IPS-20b (cell line): Measurements from ENCODE around the gene UGT2B7.
A peak's percentile ranks its signal among the peaks of the same experiment; 100 is the strongest.

Source experiments
- H3K27ac ChIP-seq: one replicate; pipeline ENCODE4 v1.5.1; 2013; ENCODE audit warnings: low read length
- H3K27me3 ChIP-seq: 2 replicates; pipeline ENCODE4 v1.6.1; 2013; ENCODE audit warnings: mild to moderate bottlenecking, low read length, inconsistent platforms; ENCODE audit not compliant: insufficient read depth
- H3K36me3 ChIP-seq: 2 replicates; pipeline ENCODE4 v1.6.1; 2013; ENCODE audit warnings: low read depth, mild to moderate bottlenecking, inconsistent platforms, low read length, moderate library complexity; ENCODE audit not compliant: insufficient read depth
- H3K4me1 ChIP-seq: 2 replicates; pipeline ENCODE4 v1.6.1; 2013; ENCODE audit warnings: mild to moderate bottlenecking, control low read depth, inconsistent platforms, low read length, moderate library complexity; ENCODE audit not compliant: insufficient read depth
- H3K4me3 ChIP-seq: 2 replicates; pipeline ENCODE4 v1.5.1; 2013; ENCODE audit warnings: mild to moderate bottlenecking, low read length, inconsistent platforms
- H3K9ac ChIP-seq: 2 replicates; pipeline ENCODE4 v1.6.1; 2013; ENCODE audit warnings: low read depth, mild to moderate bottlenecking, inconsistent platforms, low read length, moderate library complexity
- H3K9me3 ChIP-seq: 2 replicates; pipeline ENCODE4 v1.6.1; 2013; ENCODE audit warnings: mild to moderate bottlenecking, low read depth, low read length, inconsistent platforms; ENCODE audit not compliant: insufficient read depth

Gene UGT2B7

DNA sequence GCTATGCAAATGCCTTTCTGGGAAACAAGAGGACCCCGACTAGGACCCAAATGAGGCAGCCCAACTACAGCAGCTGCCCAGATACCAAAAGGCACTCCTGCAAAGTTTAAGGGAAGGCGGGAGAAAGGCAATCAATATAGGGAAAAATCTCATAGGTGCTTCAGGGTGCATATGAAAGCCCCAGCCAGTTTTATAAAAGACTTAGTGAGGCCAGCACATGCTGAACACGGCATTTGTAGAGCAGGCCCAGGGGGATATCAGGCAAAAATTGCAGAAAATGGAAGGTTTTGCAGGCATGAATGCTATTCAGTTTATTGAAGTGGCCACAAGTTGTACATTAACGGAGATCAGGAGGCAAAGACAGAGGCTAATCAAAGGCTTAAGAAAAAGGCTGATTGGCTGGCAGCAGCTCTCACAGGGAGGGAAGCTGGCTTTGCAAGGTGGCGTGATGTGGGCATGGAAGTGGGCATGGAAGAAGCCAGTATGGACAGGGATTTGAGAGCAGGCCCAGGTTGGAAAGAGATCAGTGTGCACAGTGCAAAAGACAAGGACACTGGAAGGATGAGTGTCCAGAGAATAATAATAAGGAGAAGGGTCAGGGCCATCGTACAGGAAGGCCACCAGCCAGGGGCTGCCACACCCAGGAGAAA, 37.7 kb upstream of the UGT2B7 start:
- peaks cover 22% of the 10 kb centered on the region; the same call in 1 of the 2 replicates for H3K4me1 ChIP-seq
- peak overlapping the region; percentile 46; the same call in 1 of the 2 replicates for H3K4me3 ChIP-seq
- H3K9ac ChIP-seq: peak overlapping the region; percentile 63; the same call in 1 of the 2 replicates
- H3K36me3 ChIP-seq: no peaks in the 10 kb centered on the region
- no peak overlapping the region for H3K27ac ChIP-seq
- H3K9me3 ChIP-seq: no peaks in the 10 kb centered on the region
- no peaks in the 10 kb centered on the region for H3K27me3 ChIP-seq

- Histone ChIP-seq H3K9me3 (no peaks in the 10 kb centered on the region), H3K27me3 (no peaks in the 10 kb centered on the region), H3K36me3 (no peaks in the 10 kb centered on the region), H3K4me1 (peaks cover 22% of the 10 kb centered on the region; the same call in 1 of the 2 replicates), H3K9ac (no peak overlapping the region), H3K27ac (no peak overlapping the region), H3K4me3 (no peak overlapping the region)
Measured at GRCh38 chr4:69060651-69061308, 35.5 kb upstream of the UGT2B7 start.

DNA sequence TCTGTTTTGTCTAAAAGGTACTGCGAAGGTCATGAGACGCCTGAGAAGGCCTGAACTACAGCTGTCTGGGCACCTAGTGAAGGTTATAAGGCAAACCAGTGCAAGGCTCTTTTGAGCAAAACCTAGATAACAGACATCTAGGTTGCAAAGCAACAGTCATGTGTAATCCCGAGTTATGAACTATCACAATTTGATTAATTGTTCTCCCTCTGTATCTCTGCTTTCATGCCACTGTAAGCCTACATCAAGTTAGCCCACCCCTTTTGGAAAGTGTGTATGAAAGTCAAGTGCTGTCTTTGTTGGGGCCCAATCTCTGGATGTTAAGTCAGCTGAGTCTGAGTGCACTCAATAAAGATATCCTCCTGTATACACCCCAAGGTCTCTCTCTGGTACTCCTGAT, 31.9 kb upstream of the UGT2B7 start:
- Histone ChIP-seq H3K9ac (no peak overlapping the region), H3K27ac (no peak overlapping the region), H3K4me3 (no peak overlapping the region), H3K27me3 (no peaks in the 10 kb centered on the region), H3K36me3 (no peaks in the 10 kb centered on the region), H3K9me3 (no peaks in the 10 kb centered on the region), H3K4me1 (no peaks in the 10 kb centered on the region)

GRCh38 chr4:69066945-69067344, 29.3 kb upstream of the UGT2B7 start:
- H3K4me1 ChIP-seq: no peaks in the 10 kb centered on the region
- H3K9me3 ChIP-seq: no peaks in the 10 kb centered on the region
- no peak overlapping the region for H3K4me3 ChIP-seq
- H3K36me3 ChIP-seq: no peaks in the 10 kb centered on the region
- H3K9ac ChIP-seq: no peak overlapping the region
- no peaks in the 10 kb centered on the region for H3K27me3 ChIP-seq
- H3K27ac ChIP-seq: no peak overlapping the region

- Histone ChIP-seq H3K4me1 (no peaks in the 10 kb centered on the region), H3K27me3 (no peaks in the 10 kb centered on the region), H3K4me3 (no peak overlapping the region), H3K27ac (no peak overlapping the region), H3K9ac (no peak overlapping the region), H3K9me3 (no peaks in the 10 kb centered on the region), H3K36me3 (no peaks in the 10 kb centered on the region)
Measured at GRCh38 chr4:69069085-69069484, 27.2 kb upstream of the UGT2B7 start.

DNA sequence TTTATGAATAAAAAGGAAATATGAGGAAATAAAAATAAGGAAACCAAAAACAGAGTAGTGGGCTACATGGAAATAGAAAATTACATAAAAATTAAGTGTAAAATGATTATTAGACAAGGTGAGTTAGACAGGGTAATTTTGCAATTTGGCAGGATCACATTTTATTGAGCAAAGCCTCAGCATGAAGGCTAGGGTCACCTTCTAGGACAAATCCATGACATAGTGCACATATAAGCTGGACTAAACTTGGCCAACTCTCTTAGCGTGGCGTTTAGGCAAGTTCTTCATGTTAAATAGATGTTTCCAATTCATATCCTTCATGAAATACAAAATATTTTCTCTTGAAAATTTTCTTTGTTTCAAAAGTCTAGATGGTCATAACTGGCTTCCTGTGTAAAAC, 25.7 kb upstream of the UGT2B7 start:
- Histone ChIP-seq H3K4me1 (no peaks in the 10 kb centered on the region), H3K27ac (no peak overlapping the region), H3K9me3 (no peaks in the 10 kb centered on the region), H3K4me3 (no peak overlapping the region), H3K36me3 (no peaks in the 10 kb centered on the region), H3K27me3 (no peaks in the 10 kb centered on the region), H3K9ac (no peak overlapping the region)

DNA sequence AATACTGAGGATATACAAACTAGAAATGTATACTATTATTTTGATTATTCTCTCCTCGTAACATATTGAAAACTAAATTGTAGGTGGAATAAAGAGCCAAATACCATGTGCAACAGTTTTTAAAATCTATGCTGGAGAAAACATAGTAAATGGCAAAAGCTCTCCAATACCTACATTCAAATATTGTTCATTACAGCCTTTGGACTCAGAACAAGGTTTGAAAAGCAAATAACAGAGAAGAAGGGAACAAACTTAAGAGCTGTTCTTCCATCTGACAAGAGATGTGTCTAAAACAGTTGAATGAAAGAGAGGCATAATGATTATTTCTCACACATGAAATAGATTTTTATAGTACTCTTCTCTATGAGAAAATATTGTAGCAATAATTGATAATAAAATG, 25.0 kb upstream of the UGT2B7 start:
- H3K27me3 ChIP-seq: no peaks in the 10 kb centered on the region
- no peak overlapping the region for H3K4me3 ChIP-seq
- no peak overlapping the region for H3K9ac ChIP-seq
- H3K36me3 ChIP-seq: no peaks in the 10 kb centered on the region
- H3K9me3 ChIP-seq: no peaks in the 10 kb centered on the region
- H3K27ac ChIP-seq: no peak overlapping the region
- H3K4me1 ChIP-seq: no peaks in the 10 kb centered on the region

- H3K9ac ChIP-seq: no peak overlapping the region
- H3K4me3 ChIP-seq: no peak overlapping the region
- H3K36me3 ChIP-seq: no peaks in the 10 kb centered on the region
- no peaks in the 10 kb centered on the region for H3K9me3 ChIP-seq
- no peaks in the 10 kb centered on the region for H3K4me1 ChIP-seq
- no peaks in the 10 kb centered on the region for H3K27me3 ChIP-seq
- no peak overlapping the region for H3K27ac ChIP-seq
Measured at GRCh38 chr4:69073375-69073774, 22.9 kb upstream of the UGT2B7 start.

GRCh38 chr4:69075061-69075792, 21.0 kb upstream of the UGT2B7 start:
- H3K27me3 ChIP-seq: no peaks in the 10 kb centered on the region
- no peaks in the 10 kb centered on the region for H3K4me1 ChIP-seq
- H3K9me3 ChIP-seq: no peaks in the 10 kb centered on the region
- H3K9ac ChIP-seq: no peak overlapping the region
- H3K36me3 ChIP-seq: no peaks in the 10 kb centered on the region
- H3K27ac ChIP-seq: no peak overlapping the region
- H3K4me3 ChIP-seq: no peak overlapping the region

- Histone ChIP-seq H3K27ac (no peak overlapping the region), H3K27me3 (no peaks in the 10 kb centered on the region), H3K4me3 (no peak overlapping the region), H3K4me1 (no peaks in the 10 kb centered on the region), H3K36me3 (no peaks in the 10 kb centered on the region), H3K9me3 (no peaks in the 10 kb centered on the region), H3K9ac (no peak overlapping the region)
Measured at GRCh38 chr4:69078852-69079251, 17.4 kb upstream of the UGT2B7 start.

DNA sequence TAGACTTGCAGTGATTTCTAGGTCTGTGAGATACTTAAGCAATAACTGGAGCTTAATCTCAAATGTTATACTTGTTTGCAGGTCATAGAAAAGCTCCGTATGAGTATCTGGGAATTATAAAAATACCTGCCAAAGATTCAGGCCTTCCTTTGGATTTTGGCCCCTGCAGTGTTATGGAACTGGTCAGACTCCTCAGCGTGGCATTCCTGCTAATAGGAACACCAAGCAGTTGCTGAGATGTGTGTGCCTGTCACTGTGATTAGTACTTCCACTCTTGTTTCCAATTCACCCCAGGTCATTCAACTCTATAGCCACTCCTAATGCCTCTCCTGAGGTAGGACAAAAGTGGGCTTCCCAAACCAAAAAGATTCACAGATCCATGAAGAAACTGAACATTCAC, 7.8 kb upstream of the UGT2B7 start:
- no peak overlapping the region for H3K27ac ChIP-seq
- H3K27me3 ChIP-seq: no peaks in the 10 kb centered on the region
- no peak overlapping the region for H3K9ac ChIP-seq
- H3K9me3 ChIP-seq: no peaks in the 10 kb centered on the region
- no peaks in the 10 kb centered on the region for H3K4me1 ChIP-seq
- no peaks in the 10 kb centered on the region for H3K36me3 ChIP-seq
- no peak overlapping the region for H3K4me3 ChIP-seq

DNA sequence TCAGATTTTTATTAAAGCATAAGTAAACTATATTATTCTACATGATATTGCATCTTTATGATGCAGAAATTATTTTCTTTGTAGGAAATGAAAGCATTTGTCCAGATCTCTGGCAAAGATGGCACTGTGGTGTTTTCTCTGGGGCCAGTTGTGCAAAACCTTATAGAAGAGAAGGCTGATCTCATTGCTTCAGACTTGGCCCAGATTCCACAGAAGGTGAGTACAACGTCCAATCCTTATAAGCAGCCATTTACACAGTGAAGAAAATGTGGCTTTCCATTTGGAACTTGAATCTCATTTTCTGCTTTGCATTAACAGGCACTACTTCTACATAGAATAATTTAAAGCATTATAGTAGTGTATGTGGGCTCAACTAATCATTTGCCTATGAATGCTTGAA, 6.9 kb upstream of the UGT2B7 start:
- Histone ChIP-seq H3K9ac (no peak overlapping the region), H3K4me1 (no peaks in the 10 kb centered on the region), H3K27me3 (no peaks in the 10 kb centered on the region), H3K36me3 (no peaks in the 10 kb centered on the region), H3K9me3 (no peaks in the 10 kb centered on the region), H3K27ac (no peak overlapping the region), H3K4me3 (no peak overlapping the region)
